Measurements from ENCODE around the gene MRPL1.

The MRPL1 gene

DNA sequence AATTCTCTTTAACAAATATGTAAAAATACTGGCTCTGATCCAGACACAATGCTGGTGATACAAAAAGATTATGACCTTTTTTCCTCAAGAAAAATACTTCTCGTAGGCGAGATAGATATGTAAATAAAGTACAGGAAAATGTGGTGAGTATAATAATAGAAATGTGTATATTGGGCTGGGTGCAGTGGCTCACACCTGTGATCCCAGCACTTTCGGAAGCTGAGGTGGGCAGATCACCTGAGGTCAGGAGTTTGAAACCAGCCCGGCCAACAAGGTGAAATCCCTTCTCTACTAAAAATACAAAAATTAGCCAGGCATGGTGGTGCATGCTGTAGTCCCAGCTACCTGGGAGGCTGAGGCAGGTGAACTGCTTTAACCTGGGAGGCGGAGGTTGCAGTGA lies 55.0 kb downstream of the MRPL1 start:
- no peak overlapping the region for H3K27ac ChIP-seq
- TF ChIP-seq, protein P1, sequence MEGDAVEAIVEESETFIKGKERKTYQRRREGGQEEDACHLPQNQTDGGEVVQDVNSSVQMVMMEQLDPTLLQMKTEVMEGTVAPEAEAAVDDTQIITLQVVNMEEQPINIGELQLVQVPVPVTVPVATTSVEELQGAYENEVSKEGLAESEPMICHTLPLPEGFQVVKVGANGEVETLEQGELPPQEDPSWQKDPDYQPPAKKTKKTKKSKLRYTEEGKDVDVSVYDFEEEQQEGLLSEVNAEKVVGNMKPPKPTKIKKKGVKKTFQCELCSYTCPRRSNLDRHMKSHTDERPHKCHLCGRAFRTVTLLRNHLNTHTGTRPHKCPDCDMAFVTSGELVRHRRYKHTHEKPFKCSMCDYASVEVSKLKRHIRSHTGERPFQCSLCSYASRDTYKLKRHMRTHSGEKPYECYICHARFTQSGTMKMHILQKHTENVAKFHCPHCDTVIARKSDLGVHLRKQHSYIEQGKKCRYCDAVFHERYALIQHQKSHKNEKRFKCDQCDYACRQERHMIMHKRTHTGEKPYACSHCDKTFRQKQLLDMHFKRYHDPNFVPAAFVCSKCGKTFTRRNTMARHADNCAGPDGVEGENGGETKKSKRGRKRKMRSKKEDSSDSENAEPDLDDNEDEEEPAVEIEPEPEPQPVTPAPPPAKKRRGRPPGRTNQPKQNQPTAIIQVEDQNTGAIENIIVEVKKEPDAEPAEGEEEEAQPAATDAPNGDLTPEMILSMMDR (conservative IDR thresholded peaks at IDR 0.05; ENCODE audit: low read depth): no peak
- no peak for DNase-seq (ENCODE audit: low spot score)
- ChIA-PET CTCF (interaction anchor here (0.6 kb wide), 1 partner anchor 62 kb away, joined by 3 read pairs; no protein-coding TSS in a partner anchor), POLR2A (ENCODE audit: low non-redundant PET) (interaction anchor here (0.6 kb wide), 1 partner anchor 710 kb away, joined by 4 read pairs; no protein-coding TSS in a partner anchor)

DNA sequence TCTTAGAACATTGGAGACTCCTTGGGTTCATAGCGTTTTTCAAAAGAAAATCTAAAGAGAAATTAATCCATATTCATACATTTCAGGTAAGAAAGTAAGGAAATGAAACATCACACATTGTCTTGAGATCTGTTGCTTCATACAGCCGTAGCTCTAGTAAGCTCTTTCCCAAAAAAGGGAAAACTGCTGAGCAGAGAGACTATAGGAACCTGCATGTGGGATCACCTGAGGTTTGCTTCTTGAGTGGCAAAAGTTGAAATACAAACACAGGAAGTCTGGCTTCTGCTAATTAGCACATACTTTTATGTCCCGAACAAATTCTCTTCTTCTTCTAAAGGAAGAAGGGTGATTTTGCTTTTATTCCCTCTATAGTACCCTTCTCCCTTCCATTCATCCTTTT lies 57.7 kb downstream of the MRPL1 start:
- ChIA-PET POLR2A (ENCODE audit: low non-redundant PET) (no interaction called here), CTCF (no interaction called here)
- H3K27ac ChIP-seq: peak overlapping the region; percentile 80
- no peak for DNase-seq (ENCODE audit: low spot score)
- TF ChIP-seq, protein P1 (conservative IDR thresholded peaks at IDR 0.05; ENCODE audit: low read depth): no peak

DNA sequence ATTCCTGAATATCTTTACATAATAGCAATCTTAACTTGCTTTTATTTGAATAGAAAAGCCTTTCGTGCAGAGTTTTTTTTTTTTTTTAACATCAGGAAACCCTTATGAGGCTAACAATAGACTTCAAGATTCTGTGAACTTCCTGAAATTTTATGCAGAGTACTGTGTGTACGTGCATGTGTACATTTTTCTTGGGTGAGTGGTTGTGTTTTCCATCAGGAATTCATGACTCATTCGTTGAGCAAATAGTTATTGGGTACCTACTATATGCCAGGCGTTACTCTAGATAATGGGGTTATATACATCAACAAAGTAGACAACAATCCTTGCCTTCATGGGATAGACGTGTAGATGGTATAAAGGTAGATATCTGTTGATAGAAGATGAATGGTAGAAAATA lies 59.1 kb downstream of the MRPL1 start:
- ChIA-PET CTCF (no interaction called here), POLR2A (ENCODE audit: low non-redundant PET) (no interaction called here)
- TF ChIP-seq, protein P1 (conservative IDR thresholded peaks at IDR 0.05; ENCODE audit: low read depth): no peak
- DNase-seq (ENCODE audit: low spot score): peak; percentile 82
- no peak overlapping the region for H3K27ac ChIP-seq

DNA sequence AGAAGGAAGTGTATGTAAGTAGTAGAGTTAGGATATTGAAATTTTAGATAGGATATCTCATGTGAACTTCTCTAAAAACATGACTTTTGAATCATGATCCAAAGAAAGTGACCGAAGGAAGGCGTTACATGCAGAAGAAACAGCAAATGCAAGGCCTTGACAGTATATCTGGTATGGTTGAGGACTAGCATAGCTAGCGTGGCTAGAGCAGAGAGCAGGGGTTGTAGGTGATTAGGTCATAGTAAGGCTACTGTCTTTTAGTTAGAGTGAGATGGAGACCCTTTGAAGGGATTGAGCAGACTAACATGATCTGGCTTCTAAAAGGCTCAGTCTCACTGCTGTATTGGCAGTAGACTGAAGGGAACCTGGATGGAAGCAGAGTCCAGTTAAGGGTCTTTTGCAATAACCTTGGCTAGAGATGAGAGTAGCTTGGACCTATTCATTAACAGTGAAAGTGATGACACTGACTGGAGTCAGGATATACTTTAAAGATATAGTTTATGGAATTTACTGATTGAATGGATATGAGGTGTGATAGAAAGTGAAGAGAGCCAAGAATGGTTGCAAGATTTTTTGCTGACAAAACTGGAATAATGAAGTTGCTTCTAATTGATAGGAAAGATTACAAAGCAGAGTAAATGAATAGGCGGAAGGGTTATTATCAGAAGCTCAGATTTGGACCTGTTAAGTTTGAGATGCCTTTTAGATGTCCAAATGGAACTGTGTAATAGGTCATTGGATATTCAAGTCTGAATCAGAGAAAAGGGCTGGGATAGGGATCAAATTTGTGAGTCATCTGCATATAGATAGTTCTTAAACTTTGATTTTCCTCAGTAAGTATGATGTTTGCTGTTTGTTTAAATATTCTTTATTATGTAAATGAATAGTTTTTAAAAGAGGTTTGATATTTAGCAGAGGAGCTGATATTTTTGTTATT lies 59.8 kb downstream of the MRPL1 start:
- ChIA-PET CTCF (interaction anchor here (1.0 kb wide), 1 partner anchor 10 kb away, joined by 3 read pairs; no protein-coding TSS in a partner anchor), POLR2A (ENCODE audit: low non-redundant PET) (no interaction called here)
- TF ChIP-seq, protein P1 (conservative IDR thresholded peaks at IDR 0.05; ENCODE audit: low read depth): no peak
- peak overlapping the region; percentile 53; the same call in 1 of the 2 replicates for H3K27ac ChIP-seq
- DNase-seq (ENCODE audit: low spot score): peak; percentile 26

DNA sequence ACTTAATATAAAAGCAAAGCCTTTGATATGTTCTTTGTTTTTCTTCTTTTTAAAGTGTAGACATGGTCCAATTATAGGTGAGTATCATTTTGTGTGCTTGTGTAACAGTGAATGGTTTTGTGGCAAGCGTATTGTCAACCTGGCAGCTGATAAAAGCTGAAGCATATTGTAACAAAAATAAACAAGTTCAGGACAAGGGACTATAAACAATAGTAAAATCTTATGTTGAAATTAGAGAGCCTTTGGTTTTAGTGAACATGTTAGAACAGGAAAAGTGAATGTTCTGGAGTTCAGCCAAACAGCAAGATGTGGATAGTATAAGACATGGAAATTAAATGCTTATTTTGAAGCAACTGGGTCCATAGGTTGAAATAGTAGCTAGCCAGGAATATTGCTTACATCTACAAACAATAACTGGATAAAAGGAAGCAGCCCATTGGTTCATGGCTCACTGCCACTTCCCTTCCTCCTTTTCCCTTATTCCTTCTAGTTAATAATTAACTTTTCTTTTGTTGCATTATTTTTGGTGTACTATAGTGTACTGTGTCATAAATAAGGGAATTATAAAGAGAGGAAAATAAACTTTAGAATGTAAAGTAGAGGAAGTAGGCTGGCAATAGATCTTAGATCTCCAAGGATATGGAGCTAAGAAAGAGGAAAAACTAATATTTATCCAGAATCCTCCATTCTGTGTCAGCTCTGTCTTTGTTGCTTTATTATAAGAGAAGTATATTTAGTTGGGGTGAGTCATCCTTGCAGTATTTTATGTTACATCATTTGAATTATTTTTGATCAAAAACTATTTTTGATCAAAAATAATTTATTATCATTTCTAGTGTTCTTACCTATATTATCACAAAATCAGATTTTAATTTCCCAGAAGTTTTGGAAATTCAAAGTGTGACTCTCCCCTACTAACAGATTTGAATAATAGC lies 65.6 kb downstream of the MRPL1 start:
- ChIA-PET POLR2A (ENCODE audit: low non-redundant PET) (no interaction called here), CTCF (interaction anchor here (0.6 to 1.1 kb wide), 2 partner anchors 20 to 856 kb away, joined by 3 to 4 read pairs; no protein-coding TSS in a partner anchor)
- no peak overlapping the region for H3K27ac ChIP-seq
- peak; percentile 48 for DNase-seq (ENCODE audit: low spot score)
- TF ChIP-seq, protein P1 (conservative IDR thresholded peaks at IDR 0.05; ENCODE audit: low read depth): no peak

DNA sequence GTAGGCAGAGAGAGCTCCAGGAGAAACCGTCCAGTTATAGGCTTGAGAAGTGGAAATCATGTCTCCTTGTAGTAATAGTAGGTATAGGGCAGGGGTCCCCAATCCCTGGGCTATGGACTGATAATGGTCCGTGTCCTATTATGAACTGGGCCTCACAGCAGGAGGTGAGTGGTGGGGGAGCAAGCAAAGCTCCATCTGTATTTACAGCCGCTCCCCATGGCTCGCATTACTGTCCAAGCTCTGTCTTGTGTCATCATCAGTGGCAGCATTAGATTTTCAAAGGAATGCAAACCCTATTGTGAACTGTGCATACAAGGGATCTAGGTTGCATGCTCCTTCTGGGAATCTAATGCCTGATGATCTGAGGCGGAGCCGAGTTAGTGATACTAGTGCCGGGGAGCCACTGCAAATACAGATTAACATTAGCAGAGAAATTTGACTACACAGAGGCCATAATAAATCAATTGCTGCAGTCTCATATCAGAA lies 67.6 kb downstream of the MRPL1 start:
- TF ChIP-seq, protein P1 (conservative IDR thresholded peaks at IDR 0.05; ENCODE audit: low read depth): no peak
- POLR2A ChIA-PET (ENCODE audit: low non-redundant PET): no interaction called here
- no peak overlapping the region for H3K27ac ChIP-seq
- no peak for DNase-seq (ENCODE audit: low spot score)
- CTCF ChIA-PET: no interaction called here
